ENCODE measurements around the gene IFT25.
"Not testable (repeated sequence)": the region's sequence is repeated elsewhere in the genome, so short reads cannot be mapped to it uniquely, and the experiment has no call there.

Gene IFT25

DNA sequence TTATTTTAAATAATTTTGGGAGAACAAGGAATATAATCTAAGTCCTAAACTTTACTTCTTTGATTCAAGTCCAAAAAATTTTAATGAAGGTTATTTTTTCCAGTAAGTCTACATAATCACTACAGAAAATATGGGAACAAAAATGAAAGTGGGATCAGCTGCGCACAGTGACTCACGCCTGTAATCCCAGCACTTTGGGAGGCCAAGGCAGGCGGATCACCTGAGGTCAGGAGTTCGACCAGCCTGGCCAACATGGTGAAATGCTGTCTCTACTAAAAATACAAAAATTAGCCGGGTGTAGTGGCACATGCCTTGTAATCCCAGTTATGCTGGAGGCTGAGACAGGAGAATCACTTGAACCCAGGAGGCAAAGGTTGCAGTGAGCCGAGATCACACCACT is 61.9 kb downstream of the IFT25 start:
- DNase-seq (ENCODE audit: low spot score): not testable (repeated sequence)

DNA sequence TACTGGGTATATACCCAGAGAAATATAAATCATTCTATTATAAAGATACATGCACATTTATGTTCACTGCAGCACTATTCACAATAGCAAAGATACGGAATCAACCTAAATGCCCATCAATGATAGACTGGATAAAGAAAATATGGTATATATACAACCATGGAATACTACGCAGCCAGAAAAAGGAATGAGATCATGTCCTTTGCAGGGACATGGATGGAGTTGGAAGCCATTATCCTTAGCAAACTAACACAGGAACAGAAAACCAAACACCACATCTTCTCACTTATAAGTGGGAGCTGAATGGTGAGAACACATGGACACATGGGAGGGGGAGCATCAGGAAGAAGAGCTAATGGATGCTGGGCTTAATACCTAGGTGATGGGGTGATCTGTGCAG is 63.6 kb downstream of the IFT25 start:
- not testable (repeated sequence) for DNase-seq (ENCODE audit: low spot score)

GRCh38 chr1:53878492-53879105 is 66.9 kb downstream of the IFT25 start:
- DNase-seq (ENCODE audit: low spot score): peak; percentile 77

GRCh38 chr1:53875150-53875549 is 70.3 kb downstream of the IFT25 start:
- DNase-seq (ENCODE audit: low spot score): not testable (repeated sequence)

GRCh38 chr1:53871773-53872484 is 73.6 kb downstream of the IFT25 start:
- DNase-seq (ENCODE audit: low spot score): no peak
